Testis (tissue), 3 donors: ENCODE results near the gene FUNDC2. TPM values are rescaled to one million over a fixed set of nuclear protein-coding genes. Genes with fewer than 3 reads are reported as not detected.

ENCODE experiments used
- DNase-seq: peaks from one replicate; pipeline ENCODE4 v3.0.0-alpha.2; 2019
- H3K27ac ChIP-seq, 2 donors: fragments of 200-600 bp; sonication (generic); one replicate each; pipeline ENCODE4 v1.5.1; 2019
- H3K27me3 ChIP-seq: fragments of 200-600 bp; sonication (generic); one replicate; pipeline ENCODE4 v1.5.1; 2019
- H3K36me3 ChIP-seq: fragments of 200-600 bp; sonication (generic); one replicate; pipeline ENCODE4 v1.5.1; 2017; ENCODE audit warnings: low read depth; ENCODE audit errors: missing control alignments
- H3K4me1 ChIP-seq: fragments of 200-600 bp; sonication (generic); one replicate; pipeline ENCODE4 v1.5.1; 2019
- H3K4me3 ChIP-seq, 2 donors: fragments of 200-600 bp; sonication (generic); one replicate each; pipeline ENCODE4 v1.5.1; 2017 to 2019
- H3K9me3 ChIP-seq: fragments of 200-600 bp; sonication (generic); one replicate; pipeline ENCODE4 v1.5.1; 2017
- POLR2A ChIP-seq: fragments of 450-650 bp; IDR thresholded peaks from one replicate; pipeline ENCODE4 v1.6.1; 2017; ENCODE audit warnings: antibody characterized with exemption, mild to moderate bottlenecking, moderate library complexity
- WGBS, 2 donors: methylation state at CpG; one replicate each; pipeline ENCODE4 v1.1.5; 2018; 5-methylcytosine and 5-hydroxymethylcytosine counted together
- intact Hi-C: fragments of 100-400 bp; cut with DNase I; formaldehyde crosslinking; loops from one replicate; pipeline ENCODE4 v1.15.1; 2023; ENCODE audit warnings: low total_unique reads
- polyA plus RNA-seq: library from polyadenylated mRNA; stranded (reverse); fragments of 350-450 nt; fragmentation: Illumina TruSeq; extraction: RNeasy Lipid Tissue Mini Kit (QIAGEN cat#74804); gene quantifications from one replicate; pipeline ENCODE4 v1.2.3, GENCODE V29; 2014; ENCODE audit warnings: low read depth, low replicate concordance; ENCODE audit not compliant: insufficient read depth
- total RNA-seq, 2 donors: library from RNA; depleted of rRNA; stranded (reverse); fragments of >200 nt; gene quantifications; one replicate each; pipeline ENCODE4 v1.2.3, GENCODE V29; 2016
- TF ChIP-seq, protein P1 (sequence below), 3 experiments: fragments of 450-650 bp in 2 of 3; fragments of 200-600 bp in 1 of 3; sonication (generic) in 1 of 3; IDR thresholded peaks; one replicate each; pipeline ENCODE4 v1.5.1; 2016 to 2019; ENCODE audit warnings: antibody characterized with exemption in 3 of 3, mild to moderate bottlenecking in 2 of 3, moderate library complexity in 1 of 3

FUNDC2 gene
- total and polyA plus RNA-seq, 3 donors from 2014 or later, result 65.0 to 104 (median 71.7) TPM

DNA sequence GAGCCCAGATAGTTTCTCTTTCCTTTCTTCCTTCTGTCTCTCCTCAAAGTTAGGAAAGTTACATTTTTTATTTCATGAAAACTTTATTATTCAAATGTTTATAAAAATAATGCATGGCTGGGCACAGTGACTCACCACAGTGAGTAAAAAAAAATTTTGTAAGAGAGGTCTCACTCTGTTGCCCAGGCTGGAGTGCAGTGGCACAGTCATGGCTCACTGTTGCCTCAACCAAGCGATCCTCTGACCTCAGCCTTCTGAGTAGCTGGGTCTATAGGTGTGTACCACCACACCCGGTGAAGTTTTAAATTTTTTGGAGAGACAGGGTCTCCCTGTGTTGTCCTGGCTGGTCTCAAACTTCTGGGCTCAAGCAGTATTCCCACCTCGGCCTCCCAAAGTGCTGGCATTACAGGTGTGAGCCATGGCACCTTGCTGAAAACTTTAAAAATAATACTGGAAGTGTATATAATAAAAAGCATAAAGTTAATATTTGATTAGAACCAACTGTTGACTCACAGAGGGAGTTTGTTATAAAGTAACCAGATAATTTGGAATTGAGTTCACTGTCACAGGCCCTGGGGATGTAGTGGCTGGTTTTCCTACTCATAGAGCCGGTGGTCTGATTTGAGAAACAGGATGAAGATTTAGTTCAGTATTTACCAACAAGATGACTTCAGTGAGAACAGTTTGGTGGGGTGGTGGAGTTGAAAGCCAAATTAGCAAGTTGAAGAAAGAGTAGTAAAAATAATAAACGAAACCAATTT is 26.3 kb downstream of the FUNDC2 start:
- Histone ChIP-seq H3K27ac (no peak overlapping the region), H3K4me3 (no peak overlapping the region), H3K9me3 (no peaks in the 10 kb centered on the region), H3K27me3 (no peaks in the 10 kb centered on the region), H3K36me3 (no peaks in the 10 kb centered on the region), H3K4me1 (no peaks in the 10 kb centered on the region)
- TF ChIP-seq, protein P1, sequence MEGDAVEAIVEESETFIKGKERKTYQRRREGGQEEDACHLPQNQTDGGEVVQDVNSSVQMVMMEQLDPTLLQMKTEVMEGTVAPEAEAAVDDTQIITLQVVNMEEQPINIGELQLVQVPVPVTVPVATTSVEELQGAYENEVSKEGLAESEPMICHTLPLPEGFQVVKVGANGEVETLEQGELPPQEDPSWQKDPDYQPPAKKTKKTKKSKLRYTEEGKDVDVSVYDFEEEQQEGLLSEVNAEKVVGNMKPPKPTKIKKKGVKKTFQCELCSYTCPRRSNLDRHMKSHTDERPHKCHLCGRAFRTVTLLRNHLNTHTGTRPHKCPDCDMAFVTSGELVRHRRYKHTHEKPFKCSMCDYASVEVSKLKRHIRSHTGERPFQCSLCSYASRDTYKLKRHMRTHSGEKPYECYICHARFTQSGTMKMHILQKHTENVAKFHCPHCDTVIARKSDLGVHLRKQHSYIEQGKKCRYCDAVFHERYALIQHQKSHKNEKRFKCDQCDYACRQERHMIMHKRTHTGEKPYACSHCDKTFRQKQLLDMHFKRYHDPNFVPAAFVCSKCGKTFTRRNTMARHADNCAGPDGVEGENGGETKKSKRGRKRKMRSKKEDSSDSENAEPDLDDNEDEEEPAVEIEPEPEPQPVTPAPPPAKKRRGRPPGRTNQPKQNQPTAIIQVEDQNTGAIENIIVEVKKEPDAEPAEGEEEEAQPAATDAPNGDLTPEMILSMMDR (IDR thresholded peaks at IDR 0.05), result no peak
- TF ChIP-seq POLR2A, result no peak
- intact Hi-C loops, result no loop called here
- DNase-seq, result no peak
- WGBS, 2 donors, result 88 to 91% methylated on average over 4 to 5 of the region's 5 CpGs

DNA sequence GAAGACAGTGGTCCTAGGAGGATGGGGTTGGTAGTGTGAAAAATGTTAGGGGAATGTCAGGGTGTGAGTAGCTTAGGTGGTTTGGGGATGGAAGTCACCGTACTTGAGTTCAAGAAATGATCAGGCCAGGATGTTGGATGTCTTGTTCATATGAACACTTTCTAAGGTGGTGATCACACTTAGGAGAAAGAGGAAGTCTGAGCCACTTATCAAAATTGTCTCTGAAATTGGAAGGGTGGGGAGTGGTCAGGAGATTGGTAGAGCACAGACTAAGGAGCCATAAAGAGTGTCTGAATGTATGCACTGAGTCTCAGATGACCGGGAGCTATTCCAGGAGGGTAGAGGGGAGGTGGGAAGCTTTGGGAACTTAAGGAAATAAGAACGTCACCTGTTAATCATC is 27.0 kb downstream of the FUNDC2 start:
- DNase-seq, result no peak
- intact Hi-C loops, result no loop called here
- 93 to 96% methylated on average over 3 of the region's 3 CpGs for WGBS, 2 donors
- Histone ChIP-seq H3K36me3 (no peaks in the 10 kb centered on the region), H3K4me1 (no peaks in the 10 kb centered on the region), H3K4me3 (no peak overlapping the region), H3K9me3 (no peaks in the 10 kb centered on the region), H3K27ac (no peak overlapping the region), H3K27me3 (no peaks in the 10 kb centered on the region)
- TF ChIP-seq, protein P1 (IDR thresholded peaks at IDR 0.05), result no peak
- TF ChIP-seq POLR2A, result no peak

DNA sequence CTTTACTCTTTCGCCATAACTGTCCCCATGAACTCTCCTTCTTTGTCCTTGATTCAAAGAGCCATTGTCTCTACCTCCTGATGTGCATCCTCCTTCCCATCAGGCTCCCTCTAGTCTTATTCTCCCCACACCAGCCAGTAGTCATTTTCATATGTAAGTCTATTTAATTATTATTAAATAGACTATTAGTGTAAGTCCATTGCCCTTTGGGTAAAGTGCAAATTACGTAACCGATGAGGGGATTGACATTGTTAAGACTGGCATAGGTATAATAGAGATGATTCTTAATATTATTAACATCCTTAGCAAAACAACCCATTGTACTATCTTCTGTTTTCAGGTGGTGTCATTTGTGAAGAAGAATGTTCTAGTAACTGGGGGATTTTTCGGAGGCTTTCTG is 27.6 kb downstream of the FUNDC2 start:
- intact Hi-C loops, result no loop called here
- no peaks in the 10 kb centered on the region for H3K36me3 ChIP-seq
- no peaks in the 10 kb centered on the region for H3K4me1 ChIP-seq
- TF ChIP-seq, protein P1 (IDR thresholded peaks at IDR 0.05), result no peak
- no peak for TF ChIP-seq POLR2A
- WGBS, 2 donors, result 85 to 88% methylated on average over 4 of the region's 4 CpGs
- DNase-seq, result no peak
- no peak overlapping the region for H3K27ac ChIP-seq
- H3K9me3 ChIP-seq, result no peaks in the 10 kb centered on the region
- no peak overlapping the region for H3K4me3 ChIP-seq
- no peaks in the 10 kb centered on the region for H3K27me3 ChIP-seq

DNA sequence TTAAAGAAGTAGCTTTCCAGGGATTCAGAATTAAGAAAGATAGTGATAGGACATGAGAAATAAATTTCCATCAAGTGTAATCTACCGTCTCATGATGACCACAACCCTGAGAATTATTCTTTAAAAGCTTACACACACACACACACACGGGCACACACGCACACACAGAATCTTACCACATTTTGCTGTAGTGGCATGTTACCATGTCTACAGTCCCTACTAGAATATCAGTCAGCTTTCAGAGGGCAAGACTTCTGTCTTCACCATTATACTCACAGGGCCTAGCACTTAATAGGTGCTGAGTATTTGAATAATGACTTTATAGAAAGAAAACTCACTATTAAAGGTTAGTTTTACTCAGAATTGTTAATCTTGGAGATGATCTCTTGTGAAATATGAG is 28.9 kb downstream of the FUNDC2 start:
- Histone ChIP-seq H3K4me1 (no peaks in the 10 kb centered on the region), H3K36me3 (no peaks in the 10 kb centered on the region), H3K27ac (no peak overlapping the region), H3K27me3 (no peaks in the 10 kb centered on the region), H3K4me3 (no peak overlapping the region), H3K9me3 (no peaks in the 10 kb centered on the region)
- WGBS, 2 donors, result 91 to 97% methylated on average over 3 of the region's 3 CpGs
- no peak for DNase-seq
- intact Hi-C loops, result no loop called here
- no peak for TF ChIP-seq POLR2A
- TF ChIP-seq, protein P1 (IDR thresholded peaks at IDR 0.05), result no peak

DNA sequence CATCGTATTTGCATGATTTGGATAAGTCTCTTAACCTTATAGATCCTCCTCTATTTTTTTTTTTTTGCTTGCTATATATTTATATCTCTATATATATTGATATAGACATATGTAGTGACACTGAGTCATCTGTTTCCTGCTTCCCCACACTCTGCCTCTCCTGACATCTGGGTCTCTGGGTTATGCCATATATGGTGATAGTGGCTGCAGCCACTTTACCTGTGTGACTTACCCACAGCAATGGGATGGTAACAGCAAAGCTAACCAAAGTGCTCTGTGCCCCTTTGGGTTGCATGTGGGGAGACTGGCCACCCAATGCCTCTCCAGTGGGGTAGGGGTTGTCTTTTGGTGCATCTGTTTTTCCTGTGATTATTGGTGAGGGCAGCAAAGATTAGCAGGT is 29.8 kb downstream of the FUNDC2 start:
- no peak for TF ChIP-seq POLR2A
- TF ChIP-seq, protein P1 (IDR thresholded peaks at IDR 0.05), result no peak
- Histone ChIP-seq H3K4me3 (no peak overlapping the region), H3K9me3 (no peaks in the 10 kb centered on the region), H3K36me3 (no peaks in the 10 kb centered on the region), H3K27me3 (no peaks in the 10 kb centered on the region), H3K4me1 (no peaks in the 10 kb centered on the region), H3K27ac (no peak overlapping the region)
- intact Hi-C loops, result no loop called here
- no peak for DNase-seq
- 82 to 96% methylated on average over 1 of the region's 1 CpG for WGBS, 2 donors
